PC-3 (cell line): ENCODE data around the gene EXOC4.

Experiments
- CTCF ChIP-seq: fragments of 300-600 bp; sonication (generic); conservative IDR thresholded peaks from 2 replicates; pipeline ENCODE4 v1.5.1; 2017; ENCODE audit warnings: antibody characterized with exemption, low read depth, mild to moderate bottlenecking, low read length
- EZH2 ChIP-seq: fragments of 300-600 bp; sonication (generic); IDR thresholded peaks from one replicate; pipeline ENCODE4 v1.6.1; 2017; ENCODE audit warnings: antibody characterized with exemption, mild to moderate bottlenecking, low read length; ENCODE audit not compliant: unreplicated experiment

- TF ChIP-seq CTCF (no peak), EZH2 (no peak)
Observed at GRCh38 chr7:133652547-133652946, 399.7 kb downstream of the EXOC4 start.
